DMS53 treated with DMSO at 0.1 percent for 48 hours (cell line): ENCODE results near the gene CEL.
"Not testable (repeated sequence)": the region's sequence is repeated elsewhere in the genome, so short reads cannot be mapped to it uniquely, and the experiment has no call there.

Experiments used
- DNase-seq: peaks from one replicate; lab custom pipeline; 2025; ENCODE audit not compliant: unreplicated experiment; lab: John Stamatoyannopoulos, UW

Gene CEL

DNA sequence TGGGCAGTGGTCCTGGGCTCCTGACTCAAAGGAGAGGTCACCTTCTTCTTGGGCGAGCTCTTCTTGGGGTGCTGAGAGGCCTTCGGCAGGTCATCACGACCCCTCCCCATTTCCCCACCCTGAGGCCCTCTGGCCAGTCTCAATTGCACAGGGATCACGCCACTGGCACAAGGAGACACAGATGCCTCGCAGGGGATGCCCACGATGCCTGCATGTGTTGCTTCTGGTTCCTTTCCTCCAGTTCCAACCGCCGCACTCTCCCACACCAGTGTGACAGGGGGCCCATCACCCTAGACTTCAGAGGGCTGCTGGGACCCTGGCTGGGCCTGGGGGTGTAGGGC, 1.3 kb downstream of the CEL start:
- no peak for DNase-seq

DNA sequence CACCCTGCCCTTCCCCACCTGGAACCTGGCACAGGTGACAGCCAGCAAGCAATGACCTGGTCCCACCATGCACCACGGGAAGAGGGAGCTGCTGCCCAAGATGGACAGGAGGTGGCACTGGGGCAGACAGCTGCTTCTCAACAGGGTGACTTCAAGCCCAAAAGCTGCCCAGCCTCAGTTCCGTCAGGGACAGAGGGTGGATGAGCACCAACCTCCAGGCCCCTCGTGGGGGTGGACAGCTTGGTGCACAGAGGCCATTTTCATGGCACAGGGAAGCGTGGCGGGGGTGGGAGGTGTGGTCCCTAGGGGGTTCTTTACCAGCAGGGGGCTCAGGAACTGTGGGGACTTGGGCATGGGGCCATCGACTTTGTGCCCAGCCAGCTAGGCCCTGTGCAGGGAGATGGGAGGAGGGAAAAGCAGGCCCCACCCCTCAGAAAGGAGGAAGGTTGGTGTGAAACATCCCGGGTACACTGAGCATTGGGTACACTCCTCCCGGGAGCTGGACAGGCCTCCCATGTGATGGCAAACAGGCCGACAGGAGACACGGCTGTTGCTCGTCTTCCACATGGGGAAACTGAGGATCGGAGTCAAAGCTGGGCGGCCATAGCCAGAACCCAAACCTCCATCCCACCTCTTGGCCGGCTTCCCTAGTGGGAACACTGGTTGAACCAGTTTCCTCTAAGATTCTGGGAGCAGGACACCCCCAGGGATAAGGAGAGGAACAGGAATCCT, 1.9 kb downstream of the CEL start:
- no peak for DNase-seq

DNA sequence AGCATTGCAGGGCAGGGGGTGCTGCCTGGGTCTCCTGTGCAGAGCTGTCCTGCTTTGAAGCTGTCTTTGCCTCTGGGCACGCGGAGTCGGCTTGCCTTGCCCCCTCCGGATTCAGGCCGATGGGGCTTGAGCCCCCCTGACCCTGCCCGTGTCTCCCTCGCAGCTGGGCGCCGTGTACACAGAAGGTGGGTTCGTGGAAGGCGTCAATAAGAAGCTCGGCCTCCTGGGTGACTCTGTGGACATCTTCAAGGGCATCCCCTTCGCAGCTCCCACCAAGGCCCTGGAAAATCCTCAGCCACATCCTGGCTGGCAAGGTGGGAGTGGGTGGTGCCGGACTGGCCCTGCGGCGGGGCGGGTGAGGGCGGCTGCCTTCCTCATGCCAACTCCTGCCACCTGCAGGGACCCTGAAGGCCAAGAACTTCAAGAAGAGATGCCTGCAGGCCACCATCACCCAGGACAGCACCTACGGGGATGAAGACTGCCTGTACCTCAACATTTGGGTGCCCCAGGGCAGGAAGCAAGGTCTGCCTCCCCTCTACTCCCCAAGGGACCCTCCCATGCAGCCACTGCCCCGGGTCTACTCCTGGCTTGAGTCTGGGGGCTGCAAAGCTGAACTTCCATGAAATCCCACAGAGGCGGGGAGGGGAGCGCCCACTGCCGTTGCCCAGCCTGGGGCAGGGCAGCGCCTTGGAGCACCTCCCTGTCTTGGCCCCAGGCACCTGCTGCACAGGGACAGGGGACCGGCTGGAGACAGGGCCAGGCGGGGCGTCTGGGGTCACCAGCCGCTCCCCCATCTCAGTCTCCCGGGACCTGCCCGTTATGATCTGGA, 2.7 kb downstream of the CEL start:
- no peak for DNase-seq

DNA sequence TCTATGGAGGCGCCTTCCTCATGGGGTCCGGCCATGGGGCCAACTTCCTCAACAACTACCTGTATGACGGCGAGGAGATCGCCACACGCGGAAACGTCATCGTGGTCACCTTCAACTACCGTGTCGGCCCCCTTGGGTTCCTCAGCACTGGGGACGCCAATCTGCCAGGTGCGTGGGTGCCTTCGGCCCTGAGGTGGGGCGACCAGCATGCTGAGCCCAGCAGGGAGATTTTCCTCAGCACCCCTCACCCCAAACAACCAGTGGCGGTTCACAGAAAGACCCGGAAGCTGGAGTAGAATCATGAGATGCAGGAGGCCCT, 3.2 kb downstream of the CEL start:
- DNase-seq, result no peak

DNA sequence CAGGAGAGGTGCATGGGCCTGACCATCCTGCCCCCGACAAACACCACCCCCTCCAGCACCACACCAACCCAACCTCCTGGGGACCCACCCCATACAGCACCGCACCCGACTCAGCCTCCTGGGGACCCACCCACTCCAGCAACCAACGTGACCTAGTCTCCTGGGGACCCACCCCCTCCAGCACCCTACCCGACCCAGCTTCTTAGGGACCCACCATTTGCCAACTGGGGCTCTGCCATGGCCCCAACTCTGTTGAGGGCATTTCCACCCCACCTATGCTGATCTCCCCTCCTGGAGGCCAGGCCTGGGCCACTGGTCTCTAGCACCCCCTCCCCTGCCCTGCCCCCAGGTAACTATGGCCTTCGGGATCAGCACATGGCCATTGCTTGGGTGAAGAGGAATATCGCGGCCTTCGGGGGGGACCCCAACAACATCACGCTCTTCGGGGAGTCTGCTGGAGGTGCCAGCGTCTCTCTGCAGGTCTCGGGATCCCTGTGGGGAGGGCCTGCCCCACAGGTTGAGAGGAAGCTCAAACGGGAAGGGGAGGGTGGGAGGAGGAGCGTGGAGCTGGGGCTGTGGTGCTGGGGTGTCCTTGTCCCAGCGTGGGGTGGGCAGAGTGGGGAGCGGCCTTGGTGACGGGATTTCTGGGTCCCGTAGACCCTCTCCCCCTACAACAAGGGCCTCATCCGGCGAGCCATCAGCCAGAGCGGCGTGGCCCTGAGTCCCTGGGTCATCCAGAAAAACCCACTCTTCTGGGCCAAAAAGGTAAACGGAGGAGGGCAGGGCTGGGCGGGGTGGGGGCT, 4.6 kb downstream of the CEL start:
- DNase-seq, result no peak

DNA sequence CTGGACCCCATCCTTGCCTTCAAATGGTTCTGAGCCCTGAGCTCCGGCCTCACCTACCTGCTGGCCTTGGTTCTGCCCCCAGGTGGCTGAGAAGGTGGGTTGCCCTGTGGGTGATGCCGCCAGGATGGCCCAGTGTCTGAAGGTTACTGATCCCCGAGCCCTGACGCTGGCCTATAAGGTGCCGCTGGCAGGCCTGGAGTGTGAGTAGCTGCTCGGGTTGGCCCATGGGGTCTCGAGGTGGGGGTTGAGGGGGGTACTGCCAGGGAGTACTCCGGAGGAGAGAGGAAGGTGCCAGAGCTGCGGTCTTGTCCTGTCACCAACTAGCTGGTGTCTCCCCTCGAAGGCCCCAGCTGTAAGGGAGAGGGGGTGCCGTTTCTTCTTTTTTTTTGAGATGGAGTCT, 5.2 kb downstream of the CEL start:
- DNase-seq, result no peak

DNA sequence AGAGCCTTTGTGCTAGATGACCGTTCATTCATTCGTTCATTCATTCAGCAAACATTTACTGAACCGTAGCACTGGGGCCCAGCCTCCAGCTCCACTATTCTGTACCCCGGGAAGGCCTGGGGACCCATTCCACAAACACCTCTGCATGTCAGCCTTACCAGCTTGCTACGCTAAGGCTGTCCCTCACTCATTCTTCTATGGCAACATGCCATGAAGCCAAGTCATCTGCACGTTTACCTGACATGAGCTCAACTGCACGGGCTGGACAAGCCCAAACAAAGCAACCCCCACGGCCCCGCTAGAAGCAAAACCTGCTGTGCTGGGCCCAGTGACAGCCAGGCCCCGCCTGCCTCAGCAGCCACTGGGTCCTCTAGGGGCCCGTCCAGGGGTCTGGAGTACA, 6.0 kb downstream of the CEL start:
- DNase-seq, result no peak

DNA sequence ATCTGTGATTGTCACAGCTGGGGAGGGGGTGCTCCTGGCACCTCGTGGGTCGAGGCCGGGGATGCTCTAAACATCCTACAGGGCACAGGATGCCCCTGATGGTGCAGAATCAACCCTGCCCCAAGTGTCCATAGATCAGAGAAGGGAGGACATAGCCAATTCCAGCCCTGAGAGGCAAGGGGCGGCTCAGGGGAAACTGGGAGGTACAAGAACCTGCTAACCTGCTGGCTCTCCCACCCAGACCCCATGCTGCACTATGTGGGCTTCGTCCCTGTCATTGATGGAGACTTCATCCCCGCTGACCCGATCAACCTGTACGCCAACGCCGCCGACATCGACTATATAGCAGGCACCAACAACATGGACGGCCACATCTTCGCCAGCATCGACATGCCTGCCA, 6.7 kb downstream of the CEL start:
- DNase-seq, result not testable (repeated sequence)

DNA sequence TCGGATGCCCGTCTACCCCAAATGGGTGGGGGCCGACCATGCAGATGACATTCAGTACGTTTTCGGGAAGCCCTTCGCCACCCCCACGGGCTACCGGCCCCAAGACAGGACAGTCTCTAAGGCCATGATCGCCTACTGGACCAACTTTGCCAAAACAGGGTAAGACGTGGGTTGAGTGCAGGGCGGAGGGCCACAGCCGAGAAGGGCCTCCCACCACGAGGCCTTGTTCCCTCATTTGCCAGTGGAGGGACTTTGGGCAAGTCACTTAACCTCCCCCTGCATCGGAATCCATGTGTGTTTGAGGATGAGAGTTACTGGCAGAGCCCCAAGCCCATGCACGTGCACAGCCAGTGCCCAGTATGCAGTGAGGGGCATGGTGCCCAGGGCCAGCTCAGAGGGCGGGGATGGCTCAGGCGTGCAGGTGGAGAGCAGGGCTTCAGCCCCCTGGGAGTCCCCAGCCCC, 8.8 kb downstream of the CEL start:
- DNase-seq, result not testable (repeated sequence)

DNA sequence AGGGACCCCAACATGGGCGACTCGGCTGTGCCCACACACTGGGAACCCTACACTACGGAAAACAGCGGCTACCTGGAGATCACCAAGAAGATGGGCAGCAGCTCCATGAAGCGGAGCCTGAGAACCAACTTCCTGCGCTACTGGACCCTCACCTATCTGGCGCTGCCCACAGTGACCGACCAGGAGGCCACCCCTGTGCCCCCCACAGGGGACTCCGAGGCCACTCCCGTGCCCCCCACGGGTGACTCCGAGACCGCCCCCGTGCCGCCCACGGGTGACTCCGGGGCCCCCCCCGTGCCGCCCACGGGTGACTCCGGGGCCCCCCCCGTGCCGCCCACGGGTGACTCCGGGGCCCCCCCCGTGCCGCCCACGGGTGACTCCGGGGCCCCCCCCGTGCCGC, 9.2 kb downstream of the CEL start:
- DNase-seq, result not testable (repeated sequence)

DNA sequence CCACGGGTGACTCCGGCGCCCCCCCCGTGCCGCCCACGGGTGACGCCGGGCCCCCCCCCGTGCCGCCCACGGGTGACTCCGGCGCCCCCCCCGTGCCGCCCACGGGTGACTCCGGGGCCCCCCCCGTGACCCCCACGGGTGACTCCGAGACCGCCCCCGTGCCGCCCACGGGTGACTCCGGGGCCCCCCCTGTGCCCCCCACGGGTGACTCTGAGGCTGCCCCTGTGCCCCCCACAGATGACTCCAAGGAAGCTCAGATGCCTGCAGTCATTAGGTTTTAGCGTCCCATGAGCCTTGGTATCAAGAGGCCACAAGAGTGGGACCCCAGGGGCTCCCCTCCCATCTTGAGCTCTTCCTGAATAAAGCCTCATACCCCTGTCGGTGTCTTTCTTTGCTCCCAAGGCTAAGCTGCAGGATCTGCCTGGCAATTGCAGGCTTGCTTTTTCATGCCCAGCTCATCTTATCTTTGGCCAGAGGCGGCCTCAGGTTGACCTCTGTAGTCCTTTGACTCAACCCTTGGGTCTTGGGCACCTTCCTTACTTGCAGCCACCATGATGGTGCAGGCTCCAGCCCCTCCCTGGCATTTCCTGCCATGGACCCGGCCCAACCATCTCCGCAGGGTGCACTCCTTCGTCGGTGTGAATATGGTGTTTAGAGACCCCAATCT, 9.8 kb downstream of the CEL start:
- no peak for DNase-seq

DNA sequence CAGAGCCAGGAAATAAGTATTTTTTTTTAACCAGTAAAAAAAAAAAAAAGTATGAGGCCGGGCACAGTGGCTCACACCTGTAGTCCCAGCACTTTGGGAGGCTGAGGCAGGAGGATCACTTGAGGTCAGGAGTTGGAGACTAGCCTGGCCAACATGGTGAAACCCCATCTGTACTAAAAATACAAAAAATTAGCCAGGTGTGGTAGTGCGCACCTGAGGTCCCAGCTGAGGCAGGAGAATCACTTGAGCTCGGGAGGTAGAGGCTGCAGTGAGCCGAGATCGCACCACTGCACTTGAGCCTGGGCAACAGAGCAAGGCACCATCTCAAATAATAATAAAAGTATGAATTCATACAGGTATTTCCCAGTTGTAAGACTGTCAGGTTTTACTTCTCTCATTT, 10.4 kb downstream of the CEL start:
- DNase-seq, result not testable (repeated sequence)

DNA sequence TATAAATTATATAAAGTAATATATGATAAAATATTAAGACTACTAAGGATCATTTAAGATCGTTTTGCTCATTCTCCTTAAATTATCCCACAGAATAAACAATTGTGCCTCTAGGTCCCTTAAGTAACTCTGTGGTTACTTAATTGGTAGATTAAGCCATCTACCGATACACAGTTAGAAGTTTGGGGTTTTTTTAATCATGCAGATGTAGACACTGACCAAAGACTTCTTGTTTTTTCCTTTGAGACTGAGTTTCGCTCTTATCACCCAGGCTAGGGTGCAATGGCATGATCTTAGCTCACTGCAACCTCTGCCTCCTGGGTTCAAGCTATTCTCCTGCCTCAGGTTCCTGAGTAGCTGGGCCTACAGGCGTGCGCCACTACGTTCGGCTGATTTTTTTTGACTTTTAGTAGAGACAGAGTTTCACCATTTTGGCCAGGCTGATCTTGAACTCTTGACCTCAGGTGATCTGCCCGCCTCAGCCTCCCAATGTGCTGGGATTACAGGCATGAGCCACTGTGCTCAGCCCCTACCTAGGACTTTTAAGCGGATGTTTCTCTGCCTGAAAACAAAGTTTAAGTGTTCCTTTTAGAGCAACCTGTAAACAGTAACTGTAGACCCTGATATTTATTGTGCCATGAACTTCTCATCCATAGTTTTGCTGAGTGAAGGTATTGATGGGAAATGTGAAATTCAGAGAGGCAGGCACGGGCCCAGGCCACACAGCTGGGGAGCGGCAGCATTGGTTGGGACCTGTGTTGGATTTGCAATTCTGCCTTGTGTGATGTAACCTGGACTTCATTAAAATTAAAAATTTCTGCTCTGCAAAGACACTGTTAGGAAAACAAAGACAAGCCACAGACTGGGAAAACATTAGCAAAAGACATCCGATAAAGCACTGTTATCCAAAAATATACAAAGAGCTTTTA, 11.6 kb downstream of the CEL start:
- no peak for DNase-seq

DNA sequence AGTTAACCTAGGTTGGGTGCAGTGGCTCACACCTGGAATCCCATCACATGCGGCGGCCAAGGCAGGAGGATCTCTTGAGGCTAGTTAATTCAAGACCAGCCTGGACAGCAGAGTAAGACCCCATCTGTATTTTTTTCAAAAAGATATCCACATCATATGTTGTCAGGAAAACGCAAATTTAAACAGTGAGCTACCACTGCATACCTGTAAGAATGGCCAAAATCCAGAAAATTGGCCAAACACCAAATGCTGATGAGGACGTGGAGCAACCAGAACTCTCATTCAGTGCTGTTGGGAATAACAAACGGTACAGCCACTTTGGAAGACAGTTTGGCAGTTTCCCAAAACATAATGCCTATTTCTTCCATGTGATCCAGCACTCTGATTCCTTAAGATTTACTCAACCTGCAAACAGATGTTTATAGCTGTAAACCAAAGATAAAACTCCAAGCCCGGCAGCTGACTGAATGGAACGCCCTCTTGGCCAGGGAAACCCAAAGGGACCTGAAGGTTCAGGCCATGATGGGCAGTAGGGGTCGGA, 12.4 kb downstream of the CEL start:
- DNase-seq, result no peak

DNA sequence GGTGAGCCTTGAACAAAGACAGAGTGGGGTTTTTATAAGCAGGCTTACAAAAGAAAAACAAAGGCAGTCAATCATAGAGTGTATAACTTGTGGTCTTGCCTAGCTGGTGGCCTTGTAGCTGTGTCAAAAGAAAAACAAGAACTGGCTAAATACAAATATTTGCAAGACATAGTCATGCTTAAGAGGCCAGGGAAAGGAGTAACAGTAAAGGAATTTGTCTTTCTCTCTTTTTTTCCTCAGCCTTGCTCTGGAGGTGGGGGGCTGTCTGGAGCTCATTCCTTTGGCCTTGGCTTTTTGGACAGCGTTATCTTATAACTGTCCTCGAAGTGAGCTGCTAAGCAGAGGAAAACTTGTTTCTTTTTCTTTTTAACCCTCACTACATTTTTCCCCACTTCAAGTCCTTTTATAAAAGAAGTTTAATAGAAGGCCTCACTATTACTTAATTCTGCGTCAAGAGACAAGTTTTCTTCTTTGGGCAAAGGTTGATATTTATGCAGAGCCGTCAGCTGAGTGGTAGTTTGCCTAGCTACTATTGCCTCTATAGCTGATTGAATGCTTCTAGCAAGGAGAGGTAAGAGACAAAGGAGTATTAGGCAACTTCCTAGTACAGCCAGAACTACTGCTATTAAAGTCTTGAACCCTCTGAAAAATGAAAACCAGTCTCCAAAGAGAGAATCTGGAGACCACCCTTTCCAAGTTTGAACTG, 14.3 kb downstream of the CEL start:
- DNase-seq, result no peak

DNA sequence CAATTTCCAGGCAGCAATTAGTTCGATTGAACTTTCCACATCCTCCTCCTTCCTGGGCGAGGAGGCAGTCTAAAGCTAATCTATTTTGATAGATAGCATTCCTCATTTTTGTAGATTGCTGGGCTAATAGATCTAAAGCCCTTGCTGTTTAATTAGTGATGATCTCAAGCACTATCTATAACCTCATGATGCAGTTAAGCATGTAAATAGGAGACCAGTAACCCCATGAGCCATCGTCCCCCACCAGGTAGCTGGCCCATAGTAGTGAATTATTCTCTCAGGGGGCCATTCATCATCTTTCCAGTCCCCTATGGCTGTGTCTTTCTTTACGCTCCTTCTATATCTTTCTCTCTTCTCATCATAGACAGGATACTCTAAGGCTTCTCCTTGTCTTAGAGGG, 14.9 kb downstream of the CEL start:
- no peak for DNase-seq

DNA sequence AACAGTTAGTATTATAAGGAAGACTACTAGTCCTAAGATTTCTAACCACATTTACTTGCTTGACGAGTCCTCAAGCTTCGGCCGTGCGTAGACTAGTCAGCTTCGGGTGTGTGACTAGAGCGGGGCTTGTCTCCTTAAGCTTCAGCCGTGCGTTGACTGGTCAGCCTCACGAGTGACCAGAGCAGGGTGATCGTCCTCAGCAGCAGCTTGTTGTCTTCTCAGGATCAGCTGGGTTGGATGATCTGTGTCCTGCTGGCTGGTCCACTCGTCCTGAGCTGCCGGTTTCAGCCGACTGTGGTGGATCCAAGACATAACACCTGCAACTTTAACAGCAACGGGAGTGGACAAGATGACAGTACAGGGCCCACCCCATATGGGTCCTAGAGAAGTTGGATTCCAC, 16.7 kb downstream of the CEL start:
- no peak for DNase-seq

DNA sequence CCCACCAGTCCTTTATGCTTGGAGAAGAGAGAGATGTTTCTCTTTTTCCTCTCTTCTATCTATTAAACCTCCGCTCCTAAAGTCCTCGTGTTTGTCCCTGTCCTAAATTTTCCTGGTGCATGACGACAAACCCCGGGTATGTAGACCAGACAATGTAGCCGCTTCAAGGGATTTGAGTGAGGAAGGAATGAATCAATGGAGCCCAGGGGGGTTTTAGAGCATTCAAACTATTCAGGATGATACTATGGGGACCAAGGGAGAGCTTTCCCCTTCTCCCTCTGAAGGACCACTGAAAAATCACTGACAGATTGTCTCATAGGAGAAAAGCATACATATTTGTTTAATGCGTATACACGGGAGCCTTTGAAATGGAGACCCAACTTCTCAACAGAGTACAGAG, 18.4 kb downstream of the CEL start:
- no peak for DNase-seq
